IMR-90 (cell line): ENCODE results near the gene URB2.
A peak's percentile ranks its signal among the peaks of the same experiment; 100 is the strongest.

Experiments
- BHLHE40 ChIP-seq: fragments of 150-350 bp; IDR thresholded peaks from 2 replicates; pipeline ENCODE4 v1.6.1; 2016; ENCODE audit warnings: mild to moderate bottlenecking, low read depth, low read length
- CEBPB ChIP-seq: IDR thresholded peaks from 2 replicates; pipeline ENCODE4 v1.6.1; 2012; ENCODE audit warnings: low read depth, low read length, improper control_type of control experiment
- CHD1 ChIP-seq: IDR thresholded peaks from 2 replicates; pipeline ENCODE4 v1.6.1; 2012; ENCODE audit warnings: low read depth, low read length, improper control_type of control experiment
- MAFK ChIP-seq: IDR thresholded peaks from 2 replicates; pipeline ENCODE4 v1.6.1; 2012; ENCODE audit warnings: low read depth, low read length, improper control_type of control experiment
- MXI1 ChIP-seq: IDR thresholded peaks from 2 replicates; pipeline ENCODE4 v1.6.1; 2012; ENCODE audit warnings: low read depth, mild to moderate bottlenecking, low read length, moderate library complexity, borderline replicate concordance
- NFE2L2 ChIP-seq: fragments of 150-350 bp; IDR thresholded peaks from 2 replicates; pipeline ENCODE4 v1.6.1; 2016; ENCODE audit warnings: low read depth, mild to moderate bottlenecking, low read length
- POLR2A ChIP-seq: IDR thresholded peaks from 2 replicates; pipeline ENCODE4 v1.6.1; 2012; ENCODE audit warnings: mild to moderate bottlenecking, low read depth, low read length
- RAD21 ChIP-seq: IDR thresholded peaks from 2 replicates; pipeline ENCODE4 v1.6.1; 2012; ENCODE audit warnings: low read length, improper control_type of control experiment
- RCOR1 ChIP-seq: IDR thresholded peaks from 2 replicates; pipeline ENCODE4 v1.6.1; 2012; ENCODE audit warnings: mild to moderate bottlenecking, low read length, improper control_type of control experiment; ENCODE audit not compliant: insufficient replicate concordance
- RFX5 ChIP-seq: IDR thresholded peaks from 2 replicates; pipeline ENCODE4 v1.8.0; 2012; ENCODE audit warnings: low read depth, mild to moderate bottlenecking, low read length, moderate library complexity
- SMC3 ChIP-seq: fragments of 150-350 bp; IDR thresholded peaks from 2 replicates; pipeline ENCODE4 v1.6.1; 2016; ENCODE audit warnings: low read depth, mild to moderate bottlenecking, antibody characterized with exemption, low read length, moderate library complexity
- TF ChIP-seq, protein P1 (sequence below): conservative IDR thresholded peaks from 2 replicates; pipeline ENCODE4 v1.5.1; 2012; ENCODE audit warnings: mild to moderate bottlenecking, low read depth, low read length, improper control_type of control experiment
- TF ChIP-seq, protein P2 (sequence below): fragments of 150-350 bp; IDR thresholded peaks from 2 replicates; pipeline ENCODE4 v1.6.1; 2016; ENCODE audit warnings: low read depth, mild to moderate bottlenecking, low read length, moderate library complexity, borderline replicate concordance
- TF ChIP-seq, protein P3 (sequence below): fragments of 150-350 bp; IDR thresholded peaks from 2 replicates; pipeline ENCODE4 v1.6.1; 2017; ENCODE audit warnings: mild to moderate bottlenecking, antibody characterized with exemption, low read length, low read depth

DNA sequence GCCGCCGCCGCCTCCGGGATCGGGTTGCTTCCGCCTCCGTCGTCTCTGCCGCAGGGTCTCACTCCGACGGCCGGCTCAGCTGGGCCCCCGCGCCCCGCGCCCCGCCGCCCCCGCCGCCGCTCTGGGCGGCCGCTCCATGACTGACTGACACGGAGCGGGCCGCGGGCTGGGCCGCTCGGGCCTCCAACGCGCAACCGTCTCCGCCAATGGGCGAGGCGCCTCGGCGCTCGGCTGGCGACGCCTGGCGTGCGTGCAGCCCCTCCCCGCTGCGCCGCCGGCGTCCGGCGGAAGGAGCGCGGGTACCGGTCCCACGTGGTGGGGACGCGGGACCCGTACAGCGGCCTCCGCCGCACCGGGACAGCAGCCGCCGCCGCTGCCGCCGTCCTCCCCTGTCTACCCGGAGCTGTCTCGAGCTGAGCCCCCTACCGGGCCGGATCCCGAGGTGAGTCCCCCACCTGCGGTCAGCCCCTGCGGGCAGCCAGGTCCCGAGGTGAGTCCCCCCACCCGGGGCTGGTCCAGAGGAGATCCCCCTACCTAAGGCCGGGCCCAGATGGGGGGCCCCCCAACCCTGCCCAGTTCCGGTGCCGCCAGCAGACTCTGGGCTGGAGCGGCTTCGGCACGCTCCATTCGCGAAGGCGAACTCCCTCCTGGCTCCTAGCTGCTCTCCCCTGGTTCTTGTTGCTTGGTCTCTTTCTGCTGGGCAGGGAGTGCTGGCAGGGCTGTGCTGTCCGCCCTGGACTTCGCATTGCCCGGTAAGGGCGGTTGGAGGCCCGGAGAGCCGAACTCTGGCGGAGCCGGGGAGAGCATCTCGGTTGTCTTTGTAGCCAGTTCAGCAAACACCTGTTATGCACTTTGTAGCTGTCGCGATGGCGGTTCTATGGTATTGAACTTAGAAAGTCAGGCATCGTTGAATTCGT is at the start of gene URB2, which contains the start of gene TAF5L:
- TF ChIP-seq, protein P1, sequence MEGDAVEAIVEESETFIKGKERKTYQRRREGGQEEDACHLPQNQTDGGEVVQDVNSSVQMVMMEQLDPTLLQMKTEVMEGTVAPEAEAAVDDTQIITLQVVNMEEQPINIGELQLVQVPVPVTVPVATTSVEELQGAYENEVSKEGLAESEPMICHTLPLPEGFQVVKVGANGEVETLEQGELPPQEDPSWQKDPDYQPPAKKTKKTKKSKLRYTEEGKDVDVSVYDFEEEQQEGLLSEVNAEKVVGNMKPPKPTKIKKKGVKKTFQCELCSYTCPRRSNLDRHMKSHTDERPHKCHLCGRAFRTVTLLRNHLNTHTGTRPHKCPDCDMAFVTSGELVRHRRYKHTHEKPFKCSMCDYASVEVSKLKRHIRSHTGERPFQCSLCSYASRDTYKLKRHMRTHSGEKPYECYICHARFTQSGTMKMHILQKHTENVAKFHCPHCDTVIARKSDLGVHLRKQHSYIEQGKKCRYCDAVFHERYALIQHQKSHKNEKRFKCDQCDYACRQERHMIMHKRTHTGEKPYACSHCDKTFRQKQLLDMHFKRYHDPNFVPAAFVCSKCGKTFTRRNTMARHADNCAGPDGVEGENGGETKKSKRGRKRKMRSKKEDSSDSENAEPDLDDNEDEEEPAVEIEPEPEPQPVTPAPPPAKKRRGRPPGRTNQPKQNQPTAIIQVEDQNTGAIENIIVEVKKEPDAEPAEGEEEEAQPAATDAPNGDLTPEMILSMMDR = no peak
- TF ChIP-seq CEBPB (no peak), MAFK (no peak), SMC3 (no peak), RAD21 (no peak), POLR2A (peak; percentile 67; the same call in 1 of the 2 replicates), BHLHE40 (0 out of 2 replicates have a peak, but pooled peaks have one; percentile 64), RFX5 (no peak), RCOR1 (no peak), CHD1 (no peak), MXI1 (peak; percentile 99), NFE2L2 (no peak)
- TF ChIP-seq, protein P2, sequence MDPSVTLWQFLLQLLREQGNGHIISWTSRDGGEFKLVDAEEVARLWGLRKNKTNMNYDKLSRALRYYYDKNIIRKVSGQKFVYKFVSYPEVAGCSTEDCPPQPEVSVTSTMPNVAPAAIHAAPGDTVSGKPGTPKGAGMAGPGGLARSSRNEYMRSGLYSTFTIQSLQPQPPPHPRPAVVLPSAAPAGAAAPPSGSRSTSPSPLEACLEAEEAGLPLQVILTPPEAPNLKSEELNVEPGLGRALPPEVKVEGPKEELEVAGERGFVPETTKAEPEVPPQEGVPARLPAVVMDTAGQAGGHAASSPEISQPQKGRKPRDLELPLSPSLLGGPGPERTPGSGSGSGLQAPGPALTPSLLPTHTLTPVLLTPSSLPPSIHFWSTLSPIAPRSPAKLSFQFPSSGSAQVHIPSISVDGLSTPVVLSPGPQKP = no peak
- TF ChIP-seq, protein P3, sequence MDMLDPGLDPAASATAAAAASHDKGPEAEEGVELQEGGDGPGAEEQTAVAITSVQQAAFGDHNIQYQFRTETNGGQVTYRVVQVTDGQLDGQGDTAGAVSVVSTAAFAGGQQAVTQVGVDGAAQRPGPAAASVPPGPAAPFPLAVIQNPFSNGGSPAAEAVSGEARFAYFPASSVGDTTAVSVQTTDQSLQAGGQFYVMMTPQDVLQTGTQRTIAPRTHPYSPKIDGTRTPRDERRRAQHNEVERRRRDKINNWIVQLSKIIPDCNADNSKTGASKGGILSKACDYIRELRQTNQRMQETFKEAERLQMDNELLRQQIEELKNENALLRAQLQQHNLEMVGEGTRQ = peak; percentile 84
